GM23338 (cell line): ENCODE results near the gene OLR1.

Experiments used
- REST ChIP-seq: IDR thresholded peaks from one replicate; pipeline ENCODE4 v1.6.1; 2018; ENCODE audit warnings: antibody characterized with exemption; ENCODE audit not compliant: unreplicated experiment
- ZNF331 ChIP-seq: fragments of 250-450 bp; sonication (Bioruptor Pico); IDR thresholded peaks from 2 replicates; pipeline ENCODE4 v1.5.0; 2020; ENCODE audit warnings: low read depth, mild to moderate bottlenecking, moderate library complexity
- TF ChIP-seq, protein P1 (sequence below), 2 experiments: fragments of 200-600 bp in 1 of 2; sonication (generic) in 1 of 2; conservative IDR thresholded peaks; 2 replicates each; pipeline versions ENCODE4 v1.5.1 to v1.6.1; 2016 to 2017; ENCODE audit warnings: antibody characterized with exemption in 2 of 2, low read depth in 2 of 2, mild to moderate bottlenecking in 2 of 2, moderate library complexity in 1 of 2

DNA sequence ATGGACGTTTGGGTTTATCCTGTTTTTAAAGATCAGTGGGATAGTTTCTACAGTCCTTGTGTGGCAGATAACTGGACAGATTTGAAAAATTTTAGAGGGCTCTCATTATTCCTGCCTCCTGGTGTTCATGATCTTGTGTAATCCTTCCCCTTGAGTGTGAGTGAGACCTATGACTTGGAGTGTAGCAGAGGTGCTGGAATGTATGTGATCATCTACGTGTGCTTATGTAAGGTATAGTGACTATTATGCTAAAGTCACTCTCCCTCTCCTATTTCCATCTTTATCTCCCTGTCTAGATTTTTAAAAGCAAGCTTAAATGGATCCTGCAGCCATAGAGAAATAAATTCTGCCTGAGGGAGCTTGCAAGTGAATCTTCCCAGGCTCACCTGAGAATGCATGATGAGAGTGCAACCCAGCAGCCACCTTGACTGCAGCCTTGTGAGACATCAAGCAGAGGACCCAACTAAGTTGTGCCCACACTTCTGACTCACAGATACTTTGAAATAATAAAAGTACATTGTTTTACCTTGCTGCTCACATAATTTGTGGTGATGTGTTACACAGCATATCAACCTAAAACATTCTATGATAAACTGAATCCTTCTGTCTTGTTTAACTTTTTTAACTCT lies 3.2 kb upstream of the OLR1 start:
- no peak for TF ChIP-seq REST
- TF ChIP-seq, protein P1, sequence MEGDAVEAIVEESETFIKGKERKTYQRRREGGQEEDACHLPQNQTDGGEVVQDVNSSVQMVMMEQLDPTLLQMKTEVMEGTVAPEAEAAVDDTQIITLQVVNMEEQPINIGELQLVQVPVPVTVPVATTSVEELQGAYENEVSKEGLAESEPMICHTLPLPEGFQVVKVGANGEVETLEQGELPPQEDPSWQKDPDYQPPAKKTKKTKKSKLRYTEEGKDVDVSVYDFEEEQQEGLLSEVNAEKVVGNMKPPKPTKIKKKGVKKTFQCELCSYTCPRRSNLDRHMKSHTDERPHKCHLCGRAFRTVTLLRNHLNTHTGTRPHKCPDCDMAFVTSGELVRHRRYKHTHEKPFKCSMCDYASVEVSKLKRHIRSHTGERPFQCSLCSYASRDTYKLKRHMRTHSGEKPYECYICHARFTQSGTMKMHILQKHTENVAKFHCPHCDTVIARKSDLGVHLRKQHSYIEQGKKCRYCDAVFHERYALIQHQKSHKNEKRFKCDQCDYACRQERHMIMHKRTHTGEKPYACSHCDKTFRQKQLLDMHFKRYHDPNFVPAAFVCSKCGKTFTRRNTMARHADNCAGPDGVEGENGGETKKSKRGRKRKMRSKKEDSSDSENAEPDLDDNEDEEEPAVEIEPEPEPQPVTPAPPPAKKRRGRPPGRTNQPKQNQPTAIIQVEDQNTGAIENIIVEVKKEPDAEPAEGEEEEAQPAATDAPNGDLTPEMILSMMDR (conservative IDR thresholded peaks at IDR 0.05; ENCODE audit: low read depth in 2 of 2), result no peak
- TF ChIP-seq ZNF331 (CRISPR knock-in tag), result no peak
